Cerebellar cortex (tissue), 1 donor: Measurements from ENCODE around the gene SORBS1.

Source experiments
- DNase-seq: peaks from one replicate; pipeline ENCODE4 v3.0.0-alpha.2; 2015; ENCODE audit warnings: low spot score

The SORBS1 gene

GRCh38 chr10:95265572-95265971 lies 295.6 kb downstream of the SORBS1 start:
- no peak for DNase-seq

GRCh38 chr10:95264227-95265051 lies 296.7 kb downstream of the SORBS1 start:
- no peak for DNase-seq

GRCh38 chr10:95263864-95264226 lies 297.3 kb downstream of the SORBS1 start:
- DNase-seq: no peak

GRCh38 chr10:95262763-95263518 lies 298.2 kb downstream of the SORBS1 start:
- DNase-seq: no peak

GRCh38 chr10:95261926-95262325 lies 299.2 kb downstream of the SORBS1 start:
- no peak for DNase-seq
